Fibroblast of skin of left quadriceps (primary cell): Measurements from ENCODE around the gene NRP1.

Experiments used
- DNase-seq, 2 experiments: peaks; one replicate each; pipeline ENCODE4 v3.0.0-alpha.2; 2013; ENCODE audit warnings: low read depth in 2 of 2

The NRP1 gene

DNA sequence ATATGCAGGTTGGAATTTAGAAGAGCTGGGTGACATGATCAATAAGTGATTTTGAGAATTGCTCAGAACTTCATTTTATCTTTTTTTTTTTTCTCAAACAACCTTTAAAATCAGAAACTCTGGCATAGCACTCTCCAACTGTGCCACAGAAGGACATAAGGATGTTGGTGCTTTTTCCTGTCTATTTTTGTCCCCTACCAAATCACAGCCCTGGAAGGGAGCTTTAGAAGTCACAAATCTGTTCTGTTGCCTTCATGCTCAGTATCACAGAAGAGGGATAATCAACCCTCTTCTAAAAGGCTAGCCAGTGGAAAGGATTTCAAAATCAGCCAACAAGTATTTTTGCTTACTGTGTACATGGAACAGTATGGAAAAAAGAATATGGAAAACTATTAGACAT is 14.8 kb upstream of the NRP1 start:
- no peak for DNase-seq

DNA sequence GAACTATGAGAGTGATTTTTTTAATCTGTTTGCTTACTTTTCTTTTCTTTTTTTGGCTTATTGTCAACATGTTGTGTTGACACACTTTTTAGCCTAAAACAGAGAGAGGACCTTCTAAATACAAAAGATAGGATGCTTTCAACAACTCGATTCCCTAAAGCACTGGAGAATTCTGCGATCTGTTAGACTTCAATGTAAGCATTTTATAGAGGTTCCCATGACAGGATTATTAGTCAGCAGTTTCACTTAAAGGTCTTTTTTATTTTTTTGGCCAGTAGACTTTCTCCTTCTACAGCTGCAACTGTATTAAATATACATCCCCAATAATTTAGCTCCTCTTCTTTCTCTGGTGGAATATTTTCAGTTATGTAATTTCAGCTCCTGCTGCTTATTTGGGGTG is 12.7 kb upstream of the NRP1 start:
- DNase-seq = no peak

DNA sequence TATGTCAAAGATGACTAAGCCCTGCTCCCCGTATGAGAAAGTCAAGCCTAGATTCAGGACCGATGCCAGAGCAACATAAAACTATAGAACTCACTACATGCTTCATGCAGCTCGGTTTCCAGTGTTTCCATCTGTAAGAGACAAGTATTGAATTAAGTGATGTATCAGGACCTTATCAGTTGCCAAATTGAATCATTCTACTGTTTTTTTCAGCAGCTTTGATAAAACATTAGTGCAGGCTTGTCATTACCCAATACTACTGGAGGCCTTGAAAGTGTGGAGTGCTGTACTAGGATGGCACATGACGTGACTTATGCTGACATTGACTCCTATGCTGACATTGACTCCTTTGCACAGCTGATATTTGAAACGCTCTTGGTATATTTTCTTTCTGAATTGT is 10.8 kb upstream of the NRP1 start:
- DNase-seq = no peak

DNA sequence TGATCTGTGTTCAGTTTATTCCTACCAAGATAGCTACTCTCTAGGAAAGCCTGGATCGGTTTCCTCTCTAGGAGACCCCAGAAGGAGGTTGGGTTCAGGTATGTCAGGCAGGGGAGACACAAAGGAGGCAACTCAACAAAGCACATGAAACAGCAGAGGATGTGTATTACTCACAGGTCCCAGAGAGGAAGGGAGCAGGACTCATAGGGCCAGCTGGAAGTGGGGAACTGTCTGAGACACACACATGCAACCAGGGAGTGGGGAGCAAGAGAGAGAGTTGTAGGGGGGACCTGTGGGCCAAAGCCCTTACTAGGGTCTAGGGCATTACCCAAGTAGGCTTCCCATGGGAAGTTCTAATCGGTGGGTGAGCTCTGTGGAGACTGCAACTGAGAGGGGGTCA is 10.2 kb upstream of the NRP1 start:
- DNase-seq = no peak

DNA sequence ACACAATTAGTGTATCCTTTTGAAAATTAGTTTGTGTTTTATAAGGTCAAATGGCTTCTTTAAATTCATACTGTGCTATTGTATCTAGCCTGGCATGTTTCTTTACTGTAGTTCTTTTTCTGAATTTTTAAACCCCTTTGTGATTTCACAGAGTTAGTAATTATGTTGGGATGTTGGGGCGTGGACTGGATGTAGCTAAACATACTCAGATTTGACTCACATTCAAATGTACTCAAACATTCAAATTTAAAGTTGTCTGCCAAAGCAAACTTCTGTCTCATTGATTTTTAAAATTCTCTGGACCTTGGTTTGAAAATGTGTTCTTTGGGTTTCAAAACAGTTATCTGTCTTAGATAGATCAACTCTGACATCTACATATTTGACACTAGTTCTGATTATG is 7.2 kb upstream of the NRP1 start:
- DNase-seq = no peak

DNA sequence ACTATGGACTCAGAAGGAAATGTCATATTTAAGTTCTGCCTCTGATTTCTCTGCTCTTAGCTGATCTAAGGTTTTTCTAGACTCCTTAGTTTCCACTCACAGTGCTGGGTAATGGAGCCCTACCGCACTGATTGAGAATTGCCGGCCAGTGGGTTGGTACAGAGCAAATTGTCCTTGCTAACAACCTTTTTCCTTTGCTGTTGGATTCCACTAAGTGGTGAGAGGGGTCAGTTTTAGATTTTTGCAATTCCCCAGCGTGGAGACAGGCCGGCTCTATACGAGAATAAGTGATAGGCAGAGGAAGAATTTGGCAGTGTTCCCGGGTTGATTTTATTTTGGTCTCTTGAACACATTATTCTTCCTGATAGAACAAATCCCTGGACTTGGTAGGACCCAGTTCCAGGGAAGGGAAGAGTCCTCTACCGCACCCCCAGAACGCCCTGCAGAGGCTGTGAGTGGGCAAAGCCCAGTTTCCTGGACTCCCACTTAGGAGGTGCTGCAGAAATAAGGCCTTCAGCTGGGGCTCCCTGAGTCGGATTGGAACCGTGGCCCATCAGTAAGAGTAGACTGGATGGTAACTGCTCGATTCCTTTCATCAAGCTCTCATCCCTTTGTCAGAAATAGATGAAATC is 3.0 kb upstream of the NRP1 start:
- peak; percentile 81 to 83 for DNase-seq

DNA sequence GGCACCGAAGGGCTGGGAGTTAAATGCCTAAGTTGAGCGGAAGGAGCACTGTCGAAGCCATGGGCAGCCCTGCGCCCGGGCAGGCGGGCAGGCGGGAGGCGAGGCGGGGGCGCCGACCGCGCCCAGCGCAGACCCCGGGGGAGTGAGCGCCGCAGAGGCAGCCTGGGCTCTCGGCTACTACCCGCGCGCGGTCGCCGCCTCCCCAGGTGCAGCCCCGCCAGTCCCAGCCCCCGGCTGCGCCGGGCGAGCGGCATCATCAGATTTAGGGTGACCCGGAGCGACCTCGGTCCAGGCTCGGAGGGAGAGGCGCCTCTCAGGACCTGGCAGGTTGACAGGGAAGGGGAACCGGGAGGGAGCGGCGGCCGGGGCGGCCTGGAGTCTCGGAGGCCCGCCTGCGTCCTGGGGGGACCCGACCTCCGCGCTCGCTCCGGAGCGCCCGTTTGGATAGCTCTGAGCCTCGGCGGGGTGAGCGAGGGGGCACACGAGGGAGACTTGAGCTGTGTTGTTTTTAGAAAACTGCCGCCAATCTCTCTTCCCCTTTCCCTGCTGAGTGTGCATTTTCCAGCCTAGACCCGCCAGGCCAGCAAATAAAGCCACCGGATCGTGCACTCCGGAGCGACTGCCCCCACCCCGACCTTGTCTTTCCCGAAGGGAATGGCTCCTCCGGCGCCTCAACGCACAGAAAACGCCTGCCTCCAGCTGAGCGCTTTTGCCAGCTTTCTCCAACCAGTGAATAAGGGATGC is 2.3 kb upstream of the NRP1 start:
- no peak for DNase-seq

DNA sequence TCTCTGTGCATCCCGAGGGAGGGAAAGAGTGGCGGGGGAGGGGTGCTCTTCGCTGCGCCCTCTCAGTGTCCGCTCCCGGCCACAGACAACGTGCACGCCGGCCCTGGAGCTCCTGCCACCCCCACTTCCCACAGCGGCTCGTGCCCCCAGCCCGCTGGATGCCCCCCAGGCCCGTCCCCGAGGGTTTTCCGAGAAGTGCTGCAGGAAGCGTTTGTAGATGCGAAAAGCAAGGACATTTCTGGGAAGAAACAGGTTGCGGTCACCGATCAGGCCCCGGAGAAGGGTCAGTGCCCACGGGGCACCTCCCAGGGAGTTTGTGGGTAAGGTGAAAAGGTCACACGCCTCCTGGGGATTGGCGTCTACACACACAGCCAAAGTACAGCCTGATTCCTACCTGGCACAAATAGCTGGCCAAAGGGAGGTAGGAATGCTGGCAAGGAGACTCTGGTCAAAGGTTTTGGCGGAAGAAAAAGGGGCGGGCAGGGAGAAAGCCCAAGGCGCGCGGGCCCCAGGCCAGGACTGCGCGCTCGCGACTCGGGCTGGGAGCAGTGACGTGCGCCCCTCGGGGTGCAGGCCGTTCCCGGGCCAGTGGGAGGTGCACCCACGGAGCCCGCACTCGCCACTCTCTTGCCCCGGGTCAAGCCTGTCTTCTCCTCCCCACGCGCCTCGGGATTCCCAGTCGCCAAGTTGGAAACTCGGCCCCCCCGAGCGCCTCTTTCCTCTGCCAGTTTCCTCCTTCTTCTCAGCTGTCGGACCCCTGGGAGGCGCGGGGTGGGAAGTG is 1.5 kb upstream of the NRP1 start:
- no peak for DNase-seq

DNA sequence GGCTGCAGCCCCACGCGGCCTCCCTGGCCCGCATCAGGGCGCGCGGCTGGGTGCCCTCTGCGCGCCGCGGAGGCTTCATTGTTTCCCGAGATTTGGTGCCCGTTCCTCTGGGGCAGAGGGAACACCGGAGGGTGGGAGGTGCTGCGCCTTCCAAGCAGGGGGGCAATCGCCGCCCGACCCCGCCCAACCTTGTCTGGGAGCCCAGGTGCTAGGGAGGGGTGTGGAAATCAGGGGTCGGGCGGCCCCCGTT is 1.0 kb upstream of the NRP1 start:
- DNase-seq = no peak

DNA sequence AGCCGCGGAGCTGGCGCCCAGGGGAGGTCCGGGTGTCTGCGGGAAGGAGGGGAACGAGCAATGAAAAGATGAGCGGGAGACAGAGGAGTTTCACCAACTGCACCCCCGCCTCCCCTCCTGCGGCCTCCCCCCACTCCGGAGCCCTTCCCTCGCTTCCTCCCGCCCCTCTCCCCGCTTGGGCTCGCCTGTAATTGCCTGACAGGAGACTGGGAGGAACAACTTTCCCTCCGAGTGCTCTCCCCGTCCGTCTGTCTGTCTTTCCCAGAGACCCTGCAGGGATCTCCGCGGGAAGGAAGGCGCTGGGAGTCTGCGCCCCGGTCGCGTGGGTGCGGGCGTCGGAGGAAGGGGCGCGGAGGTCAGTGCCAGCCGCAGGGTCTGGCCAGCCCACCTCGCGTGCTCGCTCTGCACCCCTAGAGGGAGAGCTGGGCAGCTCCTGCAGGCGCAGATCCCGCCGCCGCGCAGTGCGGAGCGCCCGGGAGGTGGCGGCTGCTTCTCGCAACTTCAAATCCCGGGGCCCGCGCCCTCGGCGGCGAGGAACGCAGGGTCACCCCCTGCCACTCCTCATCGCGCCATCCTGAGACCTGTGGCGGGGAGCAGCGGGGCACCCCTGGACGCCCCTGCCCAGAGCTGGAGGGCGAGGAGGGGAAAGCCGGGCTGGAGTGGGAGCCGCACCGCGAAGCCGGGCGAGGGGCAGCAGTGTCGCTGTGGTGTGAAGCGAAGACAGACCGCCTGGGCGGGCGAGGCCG is 511 bp upstream of the NRP1 start:
- peak; percentile 88 for DNase-seq

DNA sequence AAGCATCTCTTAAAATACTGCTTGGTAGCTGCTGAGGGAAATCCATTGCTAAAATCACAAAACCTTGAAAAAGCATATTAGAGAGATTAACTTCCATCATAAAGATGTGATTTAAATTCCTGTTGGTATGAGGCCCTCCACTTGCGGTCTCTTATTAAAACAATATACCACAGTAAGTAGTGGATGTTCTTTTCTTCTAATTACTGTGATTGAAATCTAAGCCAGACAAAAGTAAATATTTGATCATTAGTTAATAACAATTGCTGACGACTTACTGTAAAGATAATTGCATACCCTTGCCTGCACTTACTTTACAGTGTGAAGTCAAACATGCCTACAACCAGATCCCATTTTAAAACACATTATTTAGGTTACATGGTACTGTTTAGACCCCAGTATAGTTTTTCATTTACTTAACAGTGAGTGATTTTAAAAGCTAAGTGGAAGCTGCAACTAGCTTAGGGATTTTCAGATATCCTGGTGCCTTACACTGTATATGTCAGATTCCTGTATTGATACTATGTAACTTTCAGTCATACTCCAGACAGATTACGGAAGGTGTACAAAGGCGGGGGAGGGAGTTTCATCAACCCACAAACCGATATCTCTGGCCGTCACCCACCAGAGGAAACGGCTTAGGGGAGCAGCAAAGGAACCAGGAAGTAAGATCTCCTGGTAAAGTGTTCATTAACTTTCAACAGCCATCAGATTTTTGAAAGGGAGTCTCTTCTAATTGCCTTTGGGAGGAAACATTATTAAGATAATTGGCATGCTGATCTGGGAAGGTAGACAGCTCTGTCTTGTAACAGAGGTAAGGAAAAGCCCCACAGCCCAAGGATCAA is 986 bp downstream of the NRP1 start:
- DNase-seq = no peak

DNA sequence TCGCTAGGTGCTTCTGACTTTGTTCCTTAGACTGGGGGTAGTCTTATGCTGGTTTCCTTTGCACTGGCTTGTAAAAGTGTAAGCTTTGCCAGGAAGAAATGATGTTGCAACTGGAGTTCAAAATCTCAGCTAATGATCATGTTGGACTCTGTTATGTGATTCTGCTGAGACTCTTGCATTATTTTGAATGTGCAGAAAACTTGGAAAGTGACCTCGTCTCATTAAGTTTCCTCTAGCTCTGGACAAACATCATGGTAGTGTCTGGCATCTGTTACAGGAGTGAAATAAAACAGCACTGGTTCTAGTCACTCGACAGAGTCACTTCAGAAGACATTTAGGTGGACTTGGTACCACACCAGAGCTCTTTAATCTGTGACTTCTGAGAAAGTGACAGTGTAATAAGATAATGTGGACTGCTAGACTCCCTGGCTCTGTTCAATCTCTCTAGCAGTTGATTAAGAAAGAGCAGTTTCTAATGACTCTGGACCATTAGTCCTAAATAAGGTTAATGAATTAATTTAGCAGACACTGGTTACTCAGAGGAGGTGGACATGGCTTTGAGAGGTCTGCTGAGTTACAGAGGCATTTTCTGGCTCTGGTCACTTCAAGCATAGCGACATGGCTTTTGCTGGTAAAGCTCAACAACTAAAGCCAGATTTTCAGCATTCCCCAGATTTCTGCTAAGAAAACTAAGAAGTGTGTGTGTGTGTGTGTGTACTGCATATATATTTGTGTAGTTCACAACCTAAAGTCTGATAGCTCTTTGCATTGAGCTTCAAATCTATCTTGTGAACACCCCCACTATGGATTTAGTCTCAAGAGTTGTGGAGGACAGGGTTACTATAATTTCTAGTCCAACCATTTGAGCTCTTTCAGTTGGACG is 2.0 kb downstream of the NRP1 start:
- DNase-seq = peak in 1 of 2 experiments; percentile 24

DNA sequence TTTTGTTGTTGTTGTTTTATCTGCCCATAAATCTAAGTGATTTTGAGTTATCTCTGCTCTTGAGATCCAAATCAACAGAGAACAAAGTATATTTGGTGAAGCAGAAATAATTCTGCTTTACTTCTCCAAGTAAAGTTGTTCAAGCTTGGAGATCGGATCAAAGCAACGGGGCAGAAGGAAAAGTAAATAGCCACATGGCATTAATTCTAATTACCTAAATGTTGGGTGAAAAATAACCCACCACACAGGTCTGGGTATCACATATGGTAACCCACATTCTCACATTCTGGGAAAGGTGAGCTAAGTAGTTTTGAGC is 3.1 kb downstream of the NRP1 start:
- DNase-seq = no peak

DNA sequence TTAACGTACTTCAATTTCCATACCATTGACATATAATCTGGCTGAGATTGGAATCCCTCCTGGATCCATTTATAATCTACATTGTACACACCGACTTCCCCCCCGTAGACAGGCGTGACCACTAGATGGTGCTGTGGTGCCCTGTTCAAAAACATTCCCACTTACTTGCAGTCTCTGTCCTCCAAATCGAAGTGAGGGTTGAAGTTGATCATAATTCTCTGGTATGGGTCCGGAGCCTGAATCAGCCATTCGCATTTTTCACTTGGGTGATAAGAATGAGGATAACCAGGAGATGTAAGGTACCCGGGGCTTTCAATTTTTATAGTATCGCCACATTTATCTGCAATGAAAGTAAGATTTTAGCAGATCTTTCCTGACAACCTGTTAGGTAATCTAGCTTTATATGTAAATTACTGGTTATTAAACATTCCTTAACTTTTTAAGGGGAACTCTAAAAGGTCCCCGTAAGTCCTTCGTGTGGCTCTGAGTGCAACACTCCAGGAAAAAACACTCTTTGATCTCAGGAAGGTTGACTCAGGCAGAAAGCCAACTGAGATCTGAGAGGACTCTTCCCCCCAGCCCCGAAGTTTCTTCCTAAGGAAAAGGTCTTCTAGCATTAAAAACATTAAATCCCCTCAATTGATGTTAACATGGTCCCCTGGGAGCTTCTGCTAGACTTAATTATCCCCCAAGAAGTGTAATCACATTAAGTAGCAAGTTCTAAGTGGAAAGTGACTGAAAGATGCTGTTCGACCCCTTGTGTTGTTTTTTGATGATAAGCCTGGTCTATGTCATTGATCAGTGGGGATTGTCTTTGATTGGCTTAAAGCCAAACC is 3.7 kb downstream of the NRP1 start:
- DNase-seq = peak; percentile 81 to 83

DNA sequence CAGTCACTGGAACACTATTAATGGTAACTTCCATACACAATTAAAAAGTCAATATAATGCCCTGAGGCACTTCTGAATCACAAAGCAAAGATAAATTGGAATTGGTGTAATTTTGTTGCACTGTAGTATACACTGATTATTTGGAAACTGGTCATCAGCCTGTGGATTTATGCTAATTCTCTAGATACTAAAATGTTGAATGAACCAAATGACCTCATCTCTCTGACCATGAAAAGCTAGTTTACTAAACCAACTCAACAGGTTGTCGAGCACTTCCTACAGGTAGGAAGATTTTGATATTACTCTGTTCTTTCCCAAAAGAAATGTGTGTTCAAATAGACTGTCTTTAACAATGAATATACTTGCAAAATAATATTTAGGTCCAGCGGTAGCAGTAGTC is 5.3 kb downstream of the NRP1 start:
- DNase-seq = no peak

DNA sequence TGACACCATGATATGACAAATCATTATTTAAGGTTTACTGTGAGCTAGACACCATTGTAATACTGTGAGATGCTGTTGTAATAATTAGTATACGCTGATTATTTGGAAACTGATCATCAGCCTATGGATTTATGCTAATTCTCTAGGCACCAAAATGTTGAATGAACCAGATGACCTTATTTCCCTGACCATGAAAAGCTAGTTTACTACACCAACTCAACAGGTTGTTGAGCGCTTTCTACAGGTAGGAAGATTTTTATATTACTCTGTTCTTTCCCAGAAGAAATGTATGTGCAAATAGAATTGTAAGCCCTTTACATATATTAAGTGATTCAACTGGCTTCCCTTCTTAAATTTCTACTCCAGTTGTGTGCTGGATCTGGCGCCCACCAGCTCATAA is 6.2 kb downstream of the NRP1 start:
- no peak for DNase-seq

DNA sequence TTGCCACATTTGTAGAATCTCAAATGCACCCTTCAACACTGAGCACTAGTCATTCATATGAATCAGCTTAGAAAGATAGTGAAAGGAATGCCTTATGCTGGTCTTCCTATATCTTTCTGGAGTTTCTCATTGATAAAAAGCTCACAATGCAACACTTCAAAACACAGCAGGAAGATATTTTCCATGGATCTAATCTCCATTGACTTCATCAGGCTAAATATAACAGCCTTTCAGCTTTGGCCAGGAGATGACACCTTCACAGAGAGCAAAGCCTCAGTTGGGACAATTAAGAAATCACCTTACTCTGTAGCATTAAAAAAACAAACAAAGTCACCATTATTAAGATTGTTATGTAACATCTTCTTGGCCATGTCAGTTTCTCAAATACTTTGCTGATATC is 6.7 kb downstream of the NRP1 start:
- no peak for DNase-seq

DNA sequence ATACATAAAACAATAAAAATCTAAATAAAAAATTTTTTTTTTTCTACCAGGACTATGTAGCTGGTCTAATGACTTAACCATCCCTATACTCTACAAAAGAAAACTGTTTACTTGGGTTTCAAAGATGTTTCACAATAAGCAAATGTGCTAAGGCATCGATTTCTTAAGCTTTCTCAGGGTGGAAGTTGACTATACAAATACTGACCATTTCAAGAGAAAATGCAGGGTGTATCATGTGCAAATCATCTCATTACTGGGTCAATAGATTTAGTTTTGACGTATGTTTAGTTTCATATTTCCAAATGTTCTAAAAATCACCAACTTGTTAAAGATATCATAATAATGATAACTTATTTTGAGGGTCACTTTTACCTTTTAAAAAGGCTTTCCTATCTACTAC is 7.5 kb downstream of the NRP1 start:
- no peak for DNase-seq

DNA sequence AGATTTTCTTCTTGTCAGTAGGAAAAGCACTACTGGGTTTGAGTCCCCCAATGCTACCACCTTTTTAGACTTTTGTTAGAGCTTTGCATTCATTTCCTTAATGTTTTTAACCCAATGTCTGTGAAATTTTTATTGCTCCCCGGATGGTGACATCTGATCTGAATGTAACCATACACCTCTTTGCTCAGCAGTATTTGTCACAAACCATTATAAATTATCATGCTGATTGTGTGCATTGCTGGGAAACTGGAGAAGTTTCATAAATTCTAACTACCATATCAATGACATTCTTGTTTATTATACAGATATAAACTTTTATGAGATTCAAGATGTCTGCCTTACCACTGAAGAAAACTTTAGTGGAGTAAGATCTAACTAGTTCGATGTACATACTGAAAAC is 8.5 kb downstream of the NRP1 start:
- DNase-seq = peak in 1 of 2 experiments; percentile 32

DNA sequence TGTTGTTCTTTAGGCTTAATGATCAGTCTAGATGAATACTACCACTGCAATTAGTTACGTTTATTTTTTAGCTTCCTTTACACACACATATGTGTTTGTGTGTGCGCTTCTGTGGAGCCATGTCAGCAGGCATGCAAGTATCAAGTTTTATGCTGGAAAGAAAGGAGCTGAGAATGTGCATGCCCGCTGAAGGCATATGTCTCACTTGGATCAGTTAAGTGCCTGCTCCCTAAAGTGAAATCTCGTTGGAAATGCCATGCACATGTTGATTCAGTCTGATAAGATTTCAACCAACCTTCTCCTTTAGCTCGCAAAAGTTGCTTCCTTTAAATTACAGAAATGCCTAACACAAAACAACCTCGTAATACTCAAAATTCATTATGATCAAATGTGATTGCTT is 10.7 kb downstream of the NRP1 start:
- no peak for DNase-seq
